ENCODE data around the gene SLC18A3. TPM values are rescaled to one million over a fixed set of nuclear protein-coding genes. Genes with fewer than 3 reads are reported as not detected.

SLC18A3 gene
- total RNA-seq, 4 donors from 2014 or later, result 0.07 TPM; not detected in 3

- Histone ChIP-seq H3K36me3 (no peaks in the 10 kb centered on the region), H3K9me3 (no peaks in the 10 kb centered on the region), H3K4me3 (no peak overlapping the region), H3K27me3 (no peaks in the 10 kb centered on the region), H3K4me1 (no peaks in the 10 kb centered on the region), H3K27ac (no peak overlapping the region)
- TF ChIP-seq POLR2A (IDR thresholded peaks at IDR 0.05) (no peak), CTCF (IDR thresholded peaks at IDR 0.05) (no peak)
- DNase-seq, result no peak
- intact Hi-C loops (cut with DNase I; ENCODE audit: low total_unique reads), result no loop called here
These were observed 11.5 kb downstream of the SLC18A3 start for GRCh38 chr10:49621561-49621960.

- no peak for TF ChIP-seq CTCF (IDR thresholded peaks at IDR 0.05)
- TF ChIP-seq POLR2A (IDR thresholded peaks at IDR 0.05), result no peak
- no peak for DNase-seq
- H3K27ac ChIP-seq, result no peak overlapping the region
- H3K36me3 ChIP-seq, result no peaks in the 10 kb centered on the region
- no peaks in the 10 kb centered on the region for H3K27me3 ChIP-seq
- no peaks in the 10 kb centered on the region for H3K4me1 ChIP-seq
- intact Hi-C loops (cut with DNase I; ENCODE audit: low total_unique reads), result no loop called here
- no peak overlapping the region for H3K4me3 ChIP-seq
- no peaks in the 10 kb centered on the region for H3K9me3 ChIP-seq
These were observed 12.6 kb downstream of the SLC18A3 start for GRCh38 chr10:49622426-49623425.

- Histone ChIP-seq H3K4me1 (no peaks in the 10 kb centered on the region), H3K27ac (no peak overlapping the region), H3K36me3 (no peaks in the 10 kb centered on the region), H3K4me3 (no peak overlapping the region), H3K9me3 (no peaks in the 10 kb centered on the region), H3K27me3 (no peaks in the 10 kb centered on the region)
- TF ChIP-seq POLR2A (IDR thresholded peaks at IDR 0.05), result no peak
- no peak for TF ChIP-seq CTCF (IDR thresholded peaks at IDR 0.05)
- intact Hi-C loops (cut with DNase I; ENCODE audit: low total_unique reads), result no loop called here
- DNase-seq, result no peak
These were observed 14.5 kb downstream of the SLC18A3 start for GRCh38 chr10:49624629-49625028.

GRCh38 chr10:49625411-49625810 lies 15.3 kb downstream of the SLC18A3 start:
- H3K36me3 ChIP-seq, result no peaks in the 10 kb centered on the region
- H3K4me3 ChIP-seq, result no peak overlapping the region
- no peak for TF ChIP-seq CTCF (IDR thresholded peaks at IDR 0.05)
- TF ChIP-seq POLR2A (IDR thresholded peaks at IDR 0.05), result no peak
- H3K27ac ChIP-seq, result no peak overlapping the region
- DNase-seq, result no peak
- no peaks in the 10 kb centered on the region for H3K4me1 ChIP-seq
- intact Hi-C loops (cut with DNase I; ENCODE audit: low total_unique reads), result no loop called here
- H3K9me3 ChIP-seq, result no peaks in the 10 kb centered on the region
- H3K27me3 ChIP-seq, result no peaks in the 10 kb centered on the region

GRCh38 chr10:49627038-49627437 lies 16.9 kb downstream of the SLC18A3 start:
- H3K4me1 ChIP-seq, result no peaks in the 10 kb centered on the region
- no peak overlapping the region for H3K4me3 ChIP-seq
- intact Hi-C loops (cut with DNase I; ENCODE audit: low total_unique reads), result no loop called here
- no peak for DNase-seq
- H3K27ac ChIP-seq, result no peak overlapping the region
- no peaks in the 10 kb centered on the region for H3K9me3 ChIP-seq
- H3K27me3 ChIP-seq, result no peaks in the 10 kb centered on the region
- H3K36me3 ChIP-seq, result no peaks in the 10 kb centered on the region
- TF ChIP-seq CTCF (IDR thresholded peaks at IDR 0.05) (no peak), POLR2A (IDR thresholded peaks at IDR 0.05) (no peak)

Measured in uterus (tissue), 4 donors.